Activated CD4-positive, alpha-beta memory T cell treated with anti-CD3 and anti-CD28 coated beads, Interleukin-2, amount 10 ng/mL, durations not matched to agents 7 days and 5 days (primary cell): ENCODE measurements around the gene CERK. TPM values are rescaled to one million over a fixed set of nuclear protein-coding genes. Genes with fewer than 3 reads are reported as not detected.

Experiments used
- CTCF ChIA-PET: fragments of 350-600 bp; sonication (Branson Sonifier 250); formaldehyde crosslinking; loops from one replicate; lab custom pipeline; 2021; ENCODE audit warnings: antibody characterized with exemption, inconsistent platforms; lab: Charles Lee
- POLR2A ChIA-PET: fragments of 350-600 bp; sonication (Branson Sonifier 250); formaldehyde crosslinking; loops from one replicate; lab custom pipeline; 2021; ENCODE audit warnings: antibody characterized with exemption; lab: Charles Lee
- DNase-seq: peaks from one replicate; pipeline ENCODE4 v3.0.0-alpha.2; 2020
- H3K27ac Mint-ChIP-seq: one replicate; pipeline ENCODE4 v1.8.0; 2021; ENCODE audit warnings: mild to moderate bottlenecking, mixed read lengths
- H3K27me3 Mint-ChIP-seq: one replicate; pipeline ENCODE4 v1.8.0; 2021; ENCODE audit warnings: mixed read lengths
- H3K36me3 Mint-ChIP-seq: one replicate; pipeline ENCODE4 v1.8.0; 2021; ENCODE audit warnings: low read depth, mixed read lengths
- H3K4me1 Mint-ChIP-seq: one replicate; pipeline ENCODE4 v1.8.0; 2021; ENCODE audit warnings: mixed read lengths
- H3K4me3 Mint-ChIP-seq: one replicate; pipeline ENCODE4 v1.8.0; 2021; ENCODE audit warnings: mild to moderate bottlenecking, mixed read lengths
- H3K9me3 Mint-ChIP-seq: one replicate; pipeline ENCODE4 v1.8.0; 2021; ENCODE audit warnings: mixed read lengths
- total RNA-seq, 2 experiments: library from RNA; stranded (reverse); gene quantifications; one replicate each; pipeline ENCODE4 v1.2.3, GENCODE V29; 2021

CERK gene
- total RNA-seq, 2 experiments from 2014 or later = 68.7 to 73.4 TPM

GRCh38 chr22:46701262-46701661, 36.8 kb downstream of the CERK start:
- Mint-ChIP-seq H3K27me3 (no peaks in the 10 kb centered on the region), H3K27ac (no peak overlapping the region), H3K36me3 (peaks cover 64% of the 10 kb centered on the region), H3K4me3 (no peak overlapping the region), H3K4me1 (no peaks in the 10 kb centered on the region), H3K9me3 (no peaks in the 10 kb centered on the region)
- DNase-seq = no peak
- POLR2A ChIA-PET = no interaction called here
- CTCF ChIA-PET = no interaction called here

- POLR2A ChIA-PET = no interaction called here
- CTCF ChIA-PET = no interaction called here
- Mint-ChIP-seq H3K9me3 (no peaks in the 10 kb centered on the region), H3K27me3 (no peaks in the 10 kb centered on the region), H3K36me3 (peaks cover 57% of the 10 kb centered on the region), H3K4me1 (no peaks in the 10 kb centered on the region), H3K27ac (no peak overlapping the region), H3K4me3 (no peak overlapping the region)
- no peak for DNase-seq
Observed at GRCh38 chr22:46699091-46699490, 39.0 kb downstream of the CERK start.

- ChIA-PET POLR2A (no interaction called here), CTCF (no interaction called here)
- Mint-ChIP-seq H3K9me3 (no peaks in the 10 kb centered on the region), H3K36me3 (peaks cover 49% of the 10 kb centered on the region), H3K4me3 (no peak overlapping the region), H3K27me3 (no peaks in the 10 kb centered on the region), H3K4me1 (no peaks in the 10 kb centered on the region), H3K27ac (no peak overlapping the region)
- DNase-seq = no peak
Observed at GRCh38 chr22:46697811-46698515, 40.1 kb downstream of the CERK start.

- CTCF ChIA-PET = no interaction called here
- no peak for DNase-seq
- no peaks in the 10 kb centered on the region for H3K4me1 Mint-ChIP-seq
- H3K27ac Mint-ChIP-seq = peak overlapping the region; percentile 11
- H3K27me3 Mint-ChIP-seq = no peaks in the 10 kb centered on the region
- H3K4me3 Mint-ChIP-seq = no peak overlapping the region
- POLR2A ChIA-PET = no interaction called here
- H3K9me3 Mint-ChIP-seq = no peaks in the 10 kb centered on the region
- H3K36me3 Mint-ChIP-seq = peaks cover 49% of the 10 kb centered on the region
Observed at GRCh38 chr22:46696614-46697013, 41.4 kb downstream of the CERK start.

GRCh38 chr22:46696229-46696518, 41.9 kb downstream of the CERK start:
- CTCF ChIA-PET = no interaction called here
- H3K36me3 Mint-ChIP-seq = peaks cover 52% of the 10 kb centered on the region
- POLR2A ChIA-PET = no interaction called here
- no peaks in the 10 kb centered on the region for H3K4me1 Mint-ChIP-seq
- H3K4me3 Mint-ChIP-seq = no peak overlapping the region
- H3K27me3 Mint-ChIP-seq = no peaks in the 10 kb centered on the region
- H3K27ac Mint-ChIP-seq = no peak overlapping the region
- no peak for DNase-seq
- no peaks in the 10 kb centered on the region for H3K9me3 Mint-ChIP-seq

- Mint-ChIP-seq H3K9me3 (no peaks in the 10 kb centered on the region), H3K4me1 (no peaks in the 10 kb centered on the region), H3K27ac (no peak overlapping the region), H3K4me3 (no peak overlapping the region), H3K36me3 (peaks cover 54% of the 10 kb centered on the region), H3K27me3 (no peaks in the 10 kb centered on the region)
- ChIA-PET POLR2A (no interaction called here), CTCF (no interaction called here)
- no peak for DNase-seq
Observed at GRCh38 chr22:46695346-46696228, 42.5 kb downstream of the CERK start.

- H3K27ac Mint-ChIP-seq = no peak overlapping the region
- POLR2A ChIA-PET = no interaction called here
- H3K27me3 Mint-ChIP-seq = no peaks in the 10 kb centered on the region
- CTCF ChIA-PET = no interaction called here
- DNase-seq = no peak
- no peaks in the 10 kb centered on the region for H3K4me1 Mint-ChIP-seq
- H3K36me3 Mint-ChIP-seq = peaks cover 55% of the 10 kb centered on the region
- H3K9me3 Mint-ChIP-seq = no peaks in the 10 kb centered on the region
- no peak overlapping the region for H3K4me3 Mint-ChIP-seq
Observed at GRCh38 chr22:46694416-46695170, 43.5 kb downstream of the CERK start.

GRCh38 chr22:46693634-46694415, 44.2 kb downstream of the CERK start:
- Mint-ChIP-seq H3K36me3 (peaks cover 54% of the 10 kb centered on the region), H3K27ac (no peak overlapping the region), H3K27me3 (no peaks in the 10 kb centered on the region), H3K4me3 (no peak overlapping the region), H3K4me1 (no peaks in the 10 kb centered on the region), H3K9me3 (no peaks in the 10 kb centered on the region)
- CTCF ChIA-PET = interaction anchor here (1.4 kb wide), 1 partner anchor 130 kb away, joined by 4 read pairs; no protein-coding TSS in a partner anchor
- POLR2A ChIA-PET = no interaction called here
- no peak for DNase-seq

GRCh38 chr22:46691571-46691970, 46.5 kb downstream of the CERK start:
- no peaks in the 10 kb centered on the region for H3K27me3 Mint-ChIP-seq
- H3K36me3 Mint-ChIP-seq = peaks cover 46% of the 10 kb centered on the region
- ChIA-PET CTCF (no interaction called here), POLR2A (no interaction called here)
- no peaks in the 10 kb centered on the region for H3K9me3 Mint-ChIP-seq
- no peaks in the 10 kb centered on the region for H3K4me1 Mint-ChIP-seq
- no peak overlapping the region for H3K27ac Mint-ChIP-seq
- DNase-seq = no peak
- no peak overlapping the region for H3K4me3 Mint-ChIP-seq

GRCh38 chr22:46690146-46690545, 47.9 kb downstream of the CERK start:
- DNase-seq = no peak
- Mint-ChIP-seq H3K36me3 (peaks cover 50% of the 10 kb centered on the region), H3K4me1 (peaks cover 14% of the 10 kb centered on the region), H3K9me3 (no peaks in the 10 kb centered on the region), H3K4me3 (no peak overlapping the region), H3K27me3 (no peaks in the 10 kb centered on the region), H3K27ac (no peak overlapping the region)
- ChIA-PET POLR2A (no interaction called here), CTCF (no interaction called here)

GRCh38 chr22:46688949-46689348, 49.1 kb downstream of the CERK start:
- DNase-seq = no peak
- peaks cover 54% of the 10 kb centered on the region for H3K36me3 Mint-ChIP-seq
- no peak overlapping the region for H3K27ac Mint-ChIP-seq
- ChIA-PET CTCF (no interaction called here), POLR2A (no interaction called here)
- H3K4me3 Mint-ChIP-seq = no peak overlapping the region
- H3K27me3 Mint-ChIP-seq = no peaks in the 10 kb centered on the region
- peaks cover 17% of the 10 kb centered on the region for H3K4me1 Mint-ChIP-seq
- no peaks in the 10 kb centered on the region for H3K9me3 Mint-ChIP-seq

- CTCF ChIA-PET = no interaction called here
- H3K4me3 Mint-ChIP-seq = no peak overlapping the region
- H3K36me3 Mint-ChIP-seq = peaks cover 52% of the 10 kb centered on the region
- H3K27ac Mint-ChIP-seq = no peak overlapping the region
- H3K27me3 Mint-ChIP-seq = no peaks in the 10 kb centered on the region
- POLR2A ChIA-PET = no interaction called here
- no peak for DNase-seq
- H3K9me3 Mint-ChIP-seq = no peaks in the 10 kb centered on the region
- peaks cover 17% of the 10 kb centered on the region for H3K4me1 Mint-ChIP-seq
Observed at GRCh38 chr22:46687460-46687859, 50.6 kb downstream of the CERK start.

- no peak overlapping the region for H3K27ac Mint-ChIP-seq
- no peak for DNase-seq
- H3K9me3 Mint-ChIP-seq = no peaks in the 10 kb centered on the region
- peaks cover 17% of the 10 kb centered on the region for H3K4me1 Mint-ChIP-seq
- CTCF ChIA-PET = no interaction called here
- H3K36me3 Mint-ChIP-seq = peaks cover 52% of the 10 kb centered on the region
- no peaks in the 10 kb centered on the region for H3K27me3 Mint-ChIP-seq
- POLR2A ChIA-PET = no interaction called here
- no peak overlapping the region for H3K4me3 Mint-ChIP-seq
Observed at GRCh38 chr22:46687048-46687444, 51.0 kb downstream of the CERK start.
